Mesenchymal stem cell (in vitro differentiated cells and primary cell): ENCODE results near the gene ZNG1A.
"Not testable (repeated sequence)": the region's sequence is repeated elsewhere in the genome, so short reads cannot be mapped to it uniquely, and the experiment has no call there.

ENCODE experiments used
- DNase-seq: peaks from one replicate; pipeline ENCODE4 v3.0.0-alpha.2; 2013
- H2AFZ ChIP-seq: one replicate; pipeline ENCODE4 v1.6.1; 2013; ENCODE audit warnings: low read depth, mild to moderate bottlenecking, control low read depth, inconsistent platforms, low read length, moderate library complexity
- H2AK5ac ChIP-seq: 2 replicates; pipeline ENCODE4 v1.6.1; 2013; ENCODE audit warnings: low read length, moderate library complexity, mild to moderate bottlenecking, inconsistent platforms; ENCODE audit not compliant: severe bottlenecking
- H2BK120ac ChIP-seq: one replicate; pipeline ENCODE4 v1.6.1; 2013; ENCODE audit warnings: low read depth, mild to moderate bottlenecking, inconsistent platforms, low read length, moderate library complexity
- H2BK12ac ChIP-seq, 2 experiments: one replicate each; pipeline ENCODE4 v1.6.1; 2013; ENCODE audit warnings: inconsistent platforms in 2 of 2, low read length in 2 of 2, mild to moderate bottlenecking in 2 of 2, moderate library complexity in 2 of 2, control low read depth in 1 of 2
- H2BK15ac ChIP-seq: one replicate; pipeline ENCODE4 v1.6.1; 2013; ENCODE audit warnings: mild to moderate bottlenecking, low read depth, inconsistent platforms; ENCODE audit not compliant: poor library complexity, severe bottlenecking
- H2BK5ac ChIP-seq: 2 replicates; pipeline ENCODE4 v1.6.1; 2013; ENCODE audit warnings: low read depth, mild to moderate bottlenecking, low read length, control low read depth, inconsistent platforms; ENCODE audit not compliant: poor library complexity, severe bottlenecking
- H3K14ac ChIP-seq, 2 experiments: one replicate each; pipeline ENCODE4 v1.6.1; 2013; ENCODE audit warnings: inconsistent platforms in 2 of 2, low read length in 2 of 2, control low read depth in 1 of 2, mild to moderate bottlenecking in 1 of 2, moderate library complexity in 1 of 2
- H3K18ac ChIP-seq, 2 experiments: one replicate each; pipeline ENCODE4 v1.6.1; 2013; ENCODE audit warnings: inconsistent platforms in 2 of 2, low read length in 2 of 2, control low read depth in 1 of 2, low read depth in 1 of 2, mild to moderate bottlenecking in 1 of 2
- H3K23ac ChIP-seq, 2 experiments: one replicate each; pipeline ENCODE4 v1.6.1; 2013; ENCODE audit warnings: inconsistent platforms in 2 of 2, low read length in 2 of 2, mild to moderate bottlenecking in 2 of 2, moderate library complexity in 2 of 2, control low read depth in 1 of 2
- H3K27ac ChIP-seq: 2 replicates; pipeline ENCODE4 v1.5.1; 2013; ENCODE audit warnings: mild to moderate bottlenecking, moderate library complexity, low read length, control low read depth, inconsistent platforms; ENCODE audit not compliant: poor library complexity, severe bottlenecking
- H3K27me3 ChIP-seq, 2 experiments: 2 replicates each; pipeline versions ENCODE4 v1.6.1 to v1.7.0; 2013; ENCODE audit warnings: low read length in 2 of 2, mild to moderate bottlenecking in 2 of 2, moderate library complexity in 2 of 2, control low read depth in 1 of 2, inconsistent platforms in 1 of 2; ENCODE audit not compliant: control insufficient read depth in 1 of 2, insufficient read depth in 1 of 2
- H3K36me3 ChIP-seq, 2 experiments: 2 replicates each; pipeline versions ENCODE4 v1.6.1 to v1.7.0; 2013; ENCODE audit warnings: low read length in 2 of 2, control low read depth in 1 of 2, inconsistent platforms in 1 of 2, low read depth in 1 of 2, mild to moderate bottlenecking in 1 of 2; ENCODE audit not compliant: insufficient read depth in 2 of 2, control insufficient read depth in 1 of 2
- H3K4ac ChIP-seq, 2 experiments: one replicate each; pipeline ENCODE4 v1.6.1; 2013; ENCODE audit warnings: inconsistent platforms in 2 of 2, low read length in 2 of 2, mild to moderate bottlenecking in 2 of 2, moderate library complexity in 2 of 2, control low read depth in 1 of 2, low read depth in 1 of 2
- H3K4me1 ChIP-seq: 2 replicates; pipeline ENCODE4 v1.6.1; 2013; ENCODE audit warnings: low read depth, low read length, control low read depth; ENCODE audit not compliant: control insufficient read depth, insufficient read depth
- H3K4me2 ChIP-seq: 2 replicates; pipeline ENCODE4 v1.6.1; 2013; ENCODE audit warnings: low read length, mild to moderate bottlenecking, inconsistent platforms; ENCODE audit not compliant: poor library complexity, severe bottlenecking
- H3K4me3 ChIP-seq, 2 experiments: 2 replicates each; pipeline versions ENCODE4 v1.5.1 to v1.7.0; 2013; ENCODE audit warnings: low read length in 2 of 2, mild to moderate bottlenecking in 2 of 2, control low read depth in 1 of 2, low read depth in 1 of 2; ENCODE audit not compliant: insufficient read depth in 1 of 2
- H3K79me1 ChIP-seq: replicated peaks from 2 replicates; pipeline ENCODE4 v1.6.1; 2013; ENCODE audit warnings: mild to moderate bottlenecking, control low read depth, low read length, inconsistent platforms; ENCODE audit not compliant: poor library complexity, severe bottlenecking
- H3K9ac ChIP-seq: 2 replicates; pipeline ENCODE4 v1.7.0; 2013; ENCODE audit warnings: mild to moderate bottlenecking, low read length, moderate library complexity
- H3K9me3 ChIP-seq: 2 replicates; pipeline ENCODE4 v1.7.0; 2013; ENCODE audit warnings: mild to moderate bottlenecking, low read length; ENCODE audit not compliant: control insufficient read depth
- H4K8ac ChIP-seq: one replicate; pipeline ENCODE4 v1.6.1; 2013; ENCODE audit warnings: inconsistent platforms, mild to moderate bottlenecking, low read length, moderate library complexity
- H4K91ac ChIP-seq: one replicate; pipeline ENCODE4 v1.6.1; 2013; ENCODE audit warnings: mild to moderate bottlenecking, low read length, inconsistent platforms
- WGBS: methylation state at CpG from one replicate; pipeline ENCODE4 v1.1.7; 2013; ENCODE audit warnings: mixed read lengths; 5-methylcytosine and 5-hydroxymethylcytosine counted together

The ZNG1A gene

DNA sequence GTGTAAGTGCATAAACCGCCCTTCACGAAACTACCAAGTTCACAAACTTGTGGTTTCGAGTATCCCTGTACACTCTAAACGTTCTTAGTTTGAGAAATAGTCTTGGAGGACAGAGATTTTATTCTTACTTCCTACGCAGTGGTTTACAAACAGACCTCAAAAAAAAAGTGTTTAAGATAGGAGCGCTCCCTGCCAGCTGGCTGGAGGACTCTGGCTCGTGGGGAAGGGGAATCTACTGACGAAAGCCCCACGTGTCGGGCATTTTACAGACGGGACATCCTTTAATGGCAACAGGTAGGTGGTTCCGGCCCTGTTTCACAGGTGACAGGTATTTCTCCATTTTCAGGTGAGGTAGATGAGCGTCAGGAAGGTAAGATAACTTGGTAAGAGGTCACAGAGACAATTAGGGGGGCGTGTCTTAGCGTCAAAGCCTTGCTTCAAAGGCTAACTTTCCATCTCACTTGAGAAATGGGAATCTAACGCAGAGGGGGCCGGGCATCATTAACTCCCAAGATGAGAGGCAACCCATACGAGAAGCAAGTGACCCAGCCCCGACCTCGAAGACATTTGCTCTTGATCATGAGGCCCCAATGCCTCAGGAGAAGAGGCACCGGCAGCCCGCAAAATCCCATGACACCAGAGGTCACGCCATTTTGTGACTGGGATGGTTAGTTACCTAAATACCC, 573 bp downstream of the ZNG1A start:
- not testable (repeated sequence) for H3K79me1 ChIP-seq, H3K4me1 ChIP-seq, H2BK120ac ChIP-seq, H2AFZ ChIP-seq, H2AK5ac ChIP-seq, H3K23ac ChIP-seq, H2BK5ac ChIP-seq, DNase-seq, H3K27me3 ChIP-seq, H3K9me3 ChIP-seq, H4K91ac ChIP-seq, H2BK12ac ChIP-seq, H3K36me3 ChIP-seq, H3K18ac ChIP-seq, H3K14ac ChIP-seq, H4K8ac ChIP-seq, H3K4ac ChIP-seq, H2BK15ac ChIP-seq, H3K27ac ChIP-seq
- whole genome bisulfite sequencing = 11% methylated on average over 5 of the region's 23 CpGs
- H3K4me3 ChIP-seq = peak overlapping the region; percentile 46 to 63
- peak overlapping the region; percentile 68 for H3K4me2 ChIP-seq
- peak overlapping the region; percentile 69 for H3K9ac ChIP-seq

DNA sequence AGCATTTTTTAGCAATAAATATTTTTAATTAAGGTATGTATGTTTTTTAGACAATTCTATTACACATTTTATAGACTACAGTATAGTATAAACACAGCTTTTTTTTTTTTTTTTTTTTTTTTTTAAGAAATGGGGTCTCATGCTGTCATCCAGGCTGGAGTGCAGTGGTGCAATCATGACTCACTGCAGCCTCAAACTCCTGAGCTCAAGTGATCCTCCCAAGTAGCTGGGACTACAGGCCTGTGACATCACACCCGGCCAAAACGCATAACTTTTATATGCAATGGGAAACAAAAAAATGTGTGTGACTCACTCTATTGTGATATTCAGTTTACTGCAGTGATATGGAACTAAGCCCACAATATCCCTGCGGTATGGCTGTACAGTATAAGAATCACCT, 9.1 kb downstream of the ZNG1A start:
- not testable (repeated sequence) for H3K23ac ChIP-seq, H2AK5ac ChIP-seq, DNase-seq, H4K91ac ChIP-seq, H2BK12ac ChIP-seq, H2BK5ac ChIP-seq, H3K27ac ChIP-seq, H3K4me2 ChIP-seq, H3K9me3 ChIP-seq, H3K4me3 ChIP-seq, H2BK15ac ChIP-seq, H3K4ac ChIP-seq, H4K8ac ChIP-seq, H3K79me1 ChIP-seq, H2BK120ac ChIP-seq, H2AFZ ChIP-seq, H3K36me3 ChIP-seq, H3K9ac ChIP-seq, H3K4me1 ChIP-seq, H3K18ac ChIP-seq, H3K27me3 ChIP-seq, H3K14ac ChIP-seq
- no CpG with 5 or more reads among the region's 3 CpGs for WGBS

DNA sequence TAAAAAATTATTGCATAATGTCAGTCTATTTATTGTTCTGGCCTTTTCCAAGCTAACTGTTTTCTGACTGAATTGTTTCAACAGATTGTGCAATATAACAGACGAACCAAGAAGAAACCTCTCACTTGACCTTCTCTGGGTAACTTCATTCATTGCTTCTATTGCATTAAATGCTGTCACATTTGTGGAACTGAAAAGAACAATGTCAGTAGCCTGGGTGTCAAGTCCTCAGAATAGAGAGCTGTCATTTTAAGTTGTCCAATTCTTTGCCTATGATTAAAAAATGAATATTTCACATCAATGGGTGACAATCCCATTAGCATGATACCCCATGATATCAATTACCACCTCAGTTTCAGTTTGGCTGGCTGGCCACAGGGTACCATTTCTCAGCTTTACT, 19.0 kb downstream of the ZNG1A start:
- not testable (repeated sequence) for H3K79me1 ChIP-seq, H3K4me3 ChIP-seq, H3K18ac ChIP-seq, H2AK5ac ChIP-seq, H3K14ac ChIP-seq, H3K9ac ChIP-seq, H4K91ac ChIP-seq, H2BK15ac ChIP-seq, H2BK120ac ChIP-seq, H3K4me1 ChIP-seq, H3K4me2 ChIP-seq, H4K8ac ChIP-seq, H3K27ac ChIP-seq, H3K4ac ChIP-seq, H3K36me3 ChIP-seq, H3K9me3 ChIP-seq, H3K27me3 ChIP-seq, DNase-seq, H2BK5ac ChIP-seq, H3K23ac ChIP-seq, H2BK12ac ChIP-seq, H2AFZ ChIP-seq
- WGBS = no CpG with 5 or more reads among the region's 1 CpG

- H3K4me3 ChIP-seq, H2AK5ac ChIP-seq: not testable (repeated sequence)
Observed at GRCh38 chr9:151173-151572, 27.7 kb downstream of the ZNG1A start.

More at GRCh38 chr9:151173-151572, 27.7 kb downstream of the ZNG1A start:
- not testable (repeated sequence) for H4K8ac ChIP-seq, H3K27ac ChIP-seq, H3K14ac ChIP-seq, H3K9me3 ChIP-seq, H3K4me1 ChIP-seq, H3K27me3 ChIP-seq, H2BK15ac ChIP-seq, H4K91ac ChIP-seq, H2BK120ac ChIP-seq, H2BK5ac ChIP-seq, H3K4me2 ChIP-seq, H2BK12ac ChIP-seq, H3K4ac ChIP-seq, H3K23ac ChIP-seq, DNase-seq, H3K79me1 ChIP-seq, H3K9ac ChIP-seq, H2AFZ ChIP-seq, H3K36me3 ChIP-seq, H3K18ac ChIP-seq
